GM23338 (cell line): ENCODE results near the gene ARL4A. TPM values are rescaled to one million over a fixed set of nuclear protein-coding genes. Genes with fewer than 3 reads are reported as not detected.
"Not testable (repeated sequence)": the region's sequence is repeated elsewhere in the genome, so short reads cannot be mapped to it uniquely, and the experiment has no call there.

ENCODE experiments used
- ATAC-seq: fragments of 200-7000 bp; cut with Tn5 transposase; 3 replicates; pipeline ENCODE4 v1.9.1; 2020
- DNase-seq: peaks from one replicate; pipeline ENCODE4 v3.0.0-alpha.2; 2015; ENCODE audit warnings: low spot score
- H2AFZ ChIP-seq: fragments of 200-600 bp; sonication (generic); 2 replicates; pipeline ENCODE4 v1.8.0; 2016; ENCODE audit warnings: antibody characterized with exemption, mild to moderate bottlenecking, moderate library complexity
- H3F3A ChIP-seq: fragments of 200-600 bp; sonication (generic); replicated peaks from 2 replicates; pipeline ENCODE4 v1.8.0; 2017; ENCODE audit warnings: antibody characterized with exemption, mixed run types, low read depth
- H3K27ac ChIP-seq: fragments of 200-600 bp; sonication (generic); 2 replicates; pipeline ENCODE4 v1.6.1; 2016; ENCODE audit warnings: low read depth
- H3K27me3 ChIP-seq: fragments of 200-600 bp; sonication (generic); 2 replicates; pipeline ENCODE4 v1.8.0; 2016; ENCODE audit warnings: mild to moderate bottlenecking, mixed run types, moderate library complexity; ENCODE audit not compliant: insufficient read depth
- H3K36me3 ChIP-seq: fragments of 200-600 bp; sonication (generic); 2 replicates; pipeline ENCODE4 v1.8.0; 2016; ENCODE audit warnings: mild to moderate bottlenecking; ENCODE audit not compliant: insufficient read depth
- H3K4me1 ChIP-seq: fragments of 200-600 bp; sonication (generic); 2 replicates; pipeline ENCODE4 v1.8.0; 2016; ENCODE audit warnings: mild to moderate bottlenecking, moderate library complexity; ENCODE audit not compliant: insufficient read depth
- H3K4me2 ChIP-seq: fragments of 200-600 bp; sonication (generic); 2 replicates; pipeline ENCODE4 v1.7.1; 2017; ENCODE audit warnings: mixed run types
- H3K4me3 ChIP-seq: fragments of 200-600 bp; sonication (generic); 2 replicates; pipeline ENCODE4 v1.6.1; 2016; ENCODE audit warnings: mixed run types
- H3K79me2 ChIP-seq: fragments of 200-600 bp; sonication (generic); replicated peaks from 2 replicates; pipeline ENCODE4 v1.8.0; 2017; ENCODE audit warnings: mild to moderate bottlenecking; ENCODE audit not compliant: insufficient read depth
- H3K9me2 ChIP-seq: fragments of 200-600 bp; sonication (generic); 2 replicates; pipeline ENCODE4 v1.8.0; 2017; ENCODE audit not compliant: insufficient read depth
- H4K20me1 ChIP-seq: fragments of 200-600 bp; sonication (generic); replicated peaks from 2 replicates; pipeline ENCODE4 v1.8.0; 2017; ENCODE audit warnings: mild to moderate bottlenecking; ENCODE audit not compliant: insufficient read depth
- H3K27ac Mint-ChIP-seq: 2 replicates; pipeline ENCODE4 v1.8.0; 2020; ENCODE audit warnings: inconsistent platforms, mild to moderate bottlenecking, moderate library complexity, mixed read lengths
- H3K27me3 Mint-ChIP-seq: 3 replicates; pipeline ENCODE4 v1.8.0; 2022; ENCODE audit warnings: low read depth, mild to moderate bottlenecking, moderate library complexity, mixed read lengths, inconsistent platforms; ENCODE audit not compliant: insufficient read depth, poor library complexity
- H3K36me3 Mint-ChIP-seq: 3 replicates; pipeline ENCODE4 v1.8.0; 2021; ENCODE audit warnings: low read depth, mild to moderate bottlenecking, inconsistent platforms, moderate library complexity, mixed read lengths
- H3K4me1 Mint-ChIP-seq: 3 replicates; pipeline ENCODE4 v1.8.0; 2020; ENCODE audit warnings: mild to moderate bottlenecking, inconsistent platforms, mixed read lengths
- H3K4me3 Mint-ChIP-seq: 3 replicates; pipeline ENCODE4 v1.8.0; 2021; ENCODE audit warnings: moderate library complexity, mild to moderate bottlenecking, inconsistent platforms, mixed read lengths
- H3K9me3 Mint-ChIP-seq: 3 replicates; pipeline ENCODE4 v1.8.0; 2020; ENCODE audit warnings: moderate library complexity, mild to moderate bottlenecking, inconsistent platforms, mixed read lengths
- CREB1 ChIP-seq: fragments of 250-450 bp; sonication (Bioruptor Pico); IDR thresholded peaks from 2 replicates; pipeline ENCODE4 v1.5.0; 2020; ENCODE audit warnings: low read depth, mild to moderate bottlenecking, moderate library complexity
- EZH2 ChIP-seq: fragments of 200-600 bp; sonication (generic); IDR thresholded peaks from one replicate; pipeline ENCODE4 v1.8.0; 2017; ENCODE audit warnings: antibody characterized with exemption, mild to moderate bottlenecking, low read depth; ENCODE audit not compliant: unreplicated experiment
- EZH2phosphoT487 ChIP-seq: fragments of 200-600 bp; sonication (generic); IDR thresholded peaks from one replicate; pipeline ENCODE4 v1.8.1; 2018; ENCODE audit warnings: antibody characterized with exemption; ENCODE audit not compliant: unreplicated experiment
- JUNB ChIP-seq: IDR thresholded peaks from one replicate; pipeline ENCODE4 v1.6.1; 2016; ENCODE audit warnings: antibody characterized with exemption; ENCODE audit not compliant: unreplicated experiment
- NANOG ChIP-seq: IDR thresholded peaks from 2 replicates; pipeline ENCODE4 v1.6.1; 2016; ENCODE audit warnings: antibody characterized with exemption, borderline replicate concordance
- POLR2AphosphoS5 ChIP-seq: IDR thresholded peaks from 2 replicates; pipeline ENCODE4 v1.6.1; 2016; ENCODE audit warnings: antibody characterized with exemption, low read depth
- STAT1 ChIP-seq: IDR thresholded peaks from one replicate; pipeline ENCODE4 v1.6.1; 2016; ENCODE audit warnings: antibody characterized with exemption; ENCODE audit not compliant: unreplicated experiment
- ZNF114 ChIP-seq: fragments of 250-450 bp; sonication (Bioruptor Pico); IDR thresholded peaks from 2 replicates; pipeline ENCODE4 v1.5.0; 2020; ENCODE audit warnings: mild to moderate bottlenecking, moderate library complexity
- ZNF331 ChIP-seq: fragments of 250-450 bp; sonication (Bioruptor Pico); IDR thresholded peaks from 2 replicates; pipeline ENCODE4 v1.5.0; 2020; ENCODE audit warnings: low read depth, mild to moderate bottlenecking, moderate library complexity
- ZNF462 ChIP-seq: fragments of 250-450 bp; sonication (Bioruptor Pico); IDR thresholded peaks from 2 replicates; pipeline ENCODE4 v1.5.0; 2020; ENCODE audit warnings: mild to moderate bottlenecking, moderate library complexity
- polyA plus RNA-seq: library from polyadenylated mRNA; unstranded; fragments of >200 nt; fragmentation: Nextera tagmentation; extraction: Ambion mirVana; gene quantifications from 2 replicates; pipeline ENCODE4 v1.2.1, GENCODE V29; 2016
- total RNA-seq: library from RNA; depleted of rRNA; stranded (reverse); fragments of >200 nt; shearing (Covaris generic); gene quantifications from 2 replicates; pipeline ENCODE4 v1.2.3, GENCODE V29; 2014
- TF ChIP-seq, protein P1 (sequence below): IDR thresholded peaks from one replicate; pipeline ENCODE4 v1.6.1; 2018; ENCODE audit warnings: antibody characterized with exemption; ENCODE audit not compliant: unreplicated experiment

Gene ARL4A
- total and polyA plus RNA-seq, 2 experiments from 2014 or later, result 48.9 to 82.5 TPM

DNA sequence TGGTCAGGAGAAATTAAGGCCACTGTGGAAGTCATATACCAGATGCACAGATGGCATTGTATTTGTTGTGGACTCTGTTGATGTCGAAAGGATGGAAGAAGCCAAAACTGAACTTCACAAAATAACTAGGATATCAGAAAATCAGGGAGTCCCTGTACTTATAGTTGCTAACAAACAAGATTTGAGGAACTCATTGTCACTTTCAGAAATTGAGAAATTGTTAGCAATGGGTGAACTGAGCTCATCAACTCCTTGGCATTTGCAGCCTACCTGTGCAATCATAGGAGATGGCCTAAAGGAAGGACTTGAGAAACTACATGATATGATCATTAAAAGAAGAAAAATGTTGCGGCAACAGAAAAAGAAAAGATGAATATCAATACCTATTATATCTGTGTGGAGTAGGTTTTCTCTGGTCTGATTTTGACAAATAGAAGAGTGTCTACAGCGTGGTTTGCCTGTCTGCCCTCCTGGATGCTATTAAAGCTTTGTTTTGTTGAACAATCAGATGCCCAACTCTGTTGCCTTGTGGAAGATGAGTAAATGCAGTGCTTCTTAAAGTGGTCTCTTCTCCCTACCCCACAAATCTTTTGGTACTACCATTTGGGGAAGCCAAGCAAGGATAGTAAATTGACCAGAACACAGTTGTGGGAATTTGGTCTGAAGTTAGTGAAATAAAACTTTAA lies 1.2 kb downstream of the ARL4A start:
- H3K27me3 ChIP-seq, H3F3A ChIP-seq, H3K36me3 ChIP-seq, H2AFZ ChIP-seq, ATAC-seq, H4K20me1 ChIP-seq, H3K27ac ChIP-seq, H3K9me3 Mint-ChIP-seq, H3K27ac Mint-ChIP-seq, DNase-seq, H3K27me3 Mint-ChIP-seq, H3K9me2 ChIP-seq: not testable (repeated sequence)
- Histone ChIP-seq H3K4me2 (peak overlapping the region; percentile 84), H3K79me2 (peaks cover 61% of the 10 kb centered on the region), H3K4me1 (peaks cover 29% of the 10 kb centered on the region), H3K4me3 (peak overlapping the region; percentile 69)
- H3K4me1 Mint-ChIP-seq, result peaks cover 23% of the 10 kb centered on the region
- peaks cover 13% of the 10 kb centered on the region; the same call in 2 of the 3 replicates for H3K36me3 Mint-ChIP-seq
- H3K4me3 Mint-ChIP-seq, result peak overlapping the region; percentile 86

GRCh38 chr7:12689451-12689850 lies 2.0 kb downstream of the ARL4A start:
- no peak overlapping the region for H2AFZ ChIP-seq
- H3K79me2 ChIP-seq, result peaks cover 66% of the 10 kb centered on the region
- H3K4me2 ChIP-seq, result peak overlapping the region; percentile 84
- Mint-ChIP-seq H3K4me1 (peaks cover 22% of the 10 kb centered on the region), H3K4me3 (peak overlapping the region; percentile 86), H3K27ac (peak overlapping the region; percentile 21; the same call in 1 of the 2 replicates), H3K36me3 (peaks cover 13% of the 10 kb centered on the region; the same call in 2 of the 3 replicates), H3K27me3 (no peaks in the 10 kb centered on the region), H3K9me3 (no peaks in the 10 kb centered on the region; the same call in 2 of the 3 replicates)
- H3K9me2 ChIP-seq, result no peaks in the 10 kb centered on the region
- ATAC-seq, result no peak
- no peaks in the 10 kb centered on the region for H3F3A ChIP-seq
- peak overlapping the region; percentile 69 for H3K4me3 ChIP-seq
- no peak for DNase-seq
- H4K20me1 ChIP-seq, result peaks cover 4% of the 10 kb centered on the region
- no peak overlapping the region for H3K27ac ChIP-seq
- H3K4me1 ChIP-seq, result peaks cover 31% of the 10 kb centered on the region
- H3K36me3 ChIP-seq, result no peaks in the 10 kb centered on the region
- no peaks in the 10 kb centered on the region for H3K27me3 ChIP-seq
- TF ChIP-seq ZNF462 (no peak), EZH2 (no peak), ZNF331 (CRISPR knock-in tag) (no peak), NANOG (no peak), JUNB (no peak), POLR2AphosphoS5 (no peak), EZH2phosphoT487 (no peak), STAT1 (no peak), CREB1 (CRISPR knock-in tag) (no peak), ZNF114 (CRISPR knock-in tag) (no peak)
- TF ChIP-seq, protein P1, sequence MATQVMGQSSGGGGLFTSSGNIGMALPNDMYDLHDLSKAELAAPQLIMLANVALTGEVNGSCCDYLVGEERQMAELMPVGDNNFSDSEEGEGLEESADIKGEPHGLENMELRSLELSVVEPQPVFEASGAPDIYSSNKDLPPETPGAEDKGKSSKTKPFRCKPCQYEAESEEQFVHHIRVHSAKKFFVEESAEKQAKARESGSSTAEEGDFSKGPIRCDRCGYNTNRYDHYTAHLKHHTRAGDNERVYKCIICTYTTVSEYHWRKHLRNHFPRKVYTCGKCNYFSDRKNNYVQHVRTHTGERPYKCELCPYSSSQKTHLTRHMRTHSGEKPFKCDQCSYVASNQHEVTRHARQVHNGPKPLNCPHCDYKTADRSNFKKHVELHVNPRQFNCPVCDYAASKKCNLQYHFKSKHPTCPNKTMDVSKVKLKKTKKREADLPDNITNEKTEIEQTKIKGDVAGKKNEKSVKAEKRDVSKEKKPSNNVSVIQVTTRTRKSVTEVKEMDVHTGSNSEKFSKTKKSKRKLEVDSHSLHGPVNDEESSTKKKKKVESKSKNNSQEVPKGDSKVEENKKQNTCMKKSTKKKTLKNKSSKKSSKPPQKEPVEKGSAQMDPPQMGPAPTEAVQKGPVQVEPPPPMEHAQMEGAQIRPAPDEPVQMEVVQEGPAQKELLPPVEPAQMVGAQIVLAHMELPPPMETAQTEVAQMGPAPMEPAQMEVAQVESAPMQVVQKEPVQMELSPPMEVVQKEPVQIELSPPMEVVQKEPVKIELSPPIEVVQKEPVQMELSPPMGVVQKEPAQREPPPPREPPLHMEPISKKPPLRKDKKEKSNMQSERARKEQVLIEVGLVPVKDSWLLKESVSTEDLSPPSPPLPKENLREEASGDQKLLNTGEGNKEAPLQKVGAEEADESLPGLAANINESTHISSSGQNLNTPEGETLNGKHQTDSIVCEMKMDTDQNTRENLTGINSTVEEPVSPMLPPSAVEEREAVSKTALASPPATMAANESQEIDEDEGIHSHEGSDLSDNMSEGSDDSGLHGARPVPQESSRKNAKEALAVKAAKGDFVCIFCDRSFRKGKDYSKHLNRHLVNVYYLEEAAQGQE, result no peak
